Stimulated activated CD4-positive, alpha-beta T cell treated with anti-CD3 and anti-CD28 coated beads, Interleukin-4, amount 100 ng/mL, for 24 hours (primary cell): ENCODE results near the gene FAM209B.
"Not testable (repeated sequence)": the region's sequence is repeated elsewhere in the genome, so short reads cannot be mapped to it uniquely, and the experiment has no call there.

ENCODE experiments used
- DNase-seq: peaks from one replicate; pipeline ENCODE4 v3.0.0-alpha.2; 2020

The FAM209B gene

DNA sequence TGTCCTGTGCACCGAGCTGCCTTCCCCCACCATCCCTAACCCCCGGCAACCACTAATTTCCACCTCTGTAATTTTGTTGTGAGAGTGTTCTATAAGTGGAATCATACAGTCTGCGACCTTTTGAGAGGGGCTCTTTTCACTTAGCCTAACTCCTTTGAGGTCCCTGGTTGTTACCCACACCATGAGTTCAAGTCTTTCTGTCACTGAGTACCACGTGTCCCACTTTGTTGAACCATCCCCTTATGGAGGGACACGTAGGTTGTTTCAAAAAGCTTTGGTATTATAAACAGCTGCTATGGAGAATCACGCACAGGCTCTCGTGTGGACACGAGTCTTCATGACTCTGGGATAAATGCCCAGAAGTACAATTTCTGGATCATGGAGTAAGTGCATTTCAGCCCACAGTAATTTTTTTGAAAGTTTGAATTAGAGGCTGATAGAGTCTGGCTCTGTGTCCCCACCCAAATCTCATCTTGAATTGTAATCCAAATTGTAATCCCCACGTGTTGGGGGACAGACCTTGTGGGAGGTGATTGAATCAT is 9.5 kb downstream of the FAM209B start:
- DNase-seq: no peak

GRCh38 chr20:56551571-56551970 is 18.5 kb downstream of the FAM209B start:
- DNase-seq: no peak

DNA sequence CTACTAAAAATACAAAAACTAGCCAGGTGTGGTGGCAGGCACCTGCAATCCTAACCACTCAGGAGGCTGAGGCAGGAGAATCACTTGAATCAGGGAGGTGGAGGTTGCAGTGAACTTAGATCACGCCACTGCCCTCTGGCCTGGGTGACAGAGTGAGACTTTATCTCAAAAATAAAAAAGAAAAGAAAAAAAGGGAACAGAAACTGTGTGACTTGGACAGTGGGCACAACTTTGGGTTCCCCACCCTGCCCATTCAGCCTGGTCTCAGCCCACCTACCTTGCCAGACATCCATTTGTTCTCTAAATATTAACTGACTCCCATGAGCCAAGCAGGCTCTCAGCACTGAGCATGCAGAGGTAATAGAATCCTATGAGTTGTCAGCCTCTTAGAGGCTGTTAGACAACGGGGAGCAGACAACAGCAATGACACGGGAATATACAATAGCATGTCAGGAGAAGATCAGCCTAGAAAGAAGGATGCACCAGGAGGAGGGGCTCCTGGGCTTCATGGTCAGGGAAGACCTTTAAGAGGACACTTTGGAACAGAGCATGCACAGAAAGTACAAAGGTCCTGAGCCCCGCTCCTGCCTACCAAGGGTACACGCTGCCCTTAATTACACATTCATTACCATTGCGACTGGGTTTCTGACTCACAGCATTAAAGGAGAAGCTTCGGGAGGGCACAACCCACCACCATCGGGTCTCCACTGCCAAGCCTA is 20.0 kb downstream of the FAM209B start:
- no peak for DNase-seq

DNA sequence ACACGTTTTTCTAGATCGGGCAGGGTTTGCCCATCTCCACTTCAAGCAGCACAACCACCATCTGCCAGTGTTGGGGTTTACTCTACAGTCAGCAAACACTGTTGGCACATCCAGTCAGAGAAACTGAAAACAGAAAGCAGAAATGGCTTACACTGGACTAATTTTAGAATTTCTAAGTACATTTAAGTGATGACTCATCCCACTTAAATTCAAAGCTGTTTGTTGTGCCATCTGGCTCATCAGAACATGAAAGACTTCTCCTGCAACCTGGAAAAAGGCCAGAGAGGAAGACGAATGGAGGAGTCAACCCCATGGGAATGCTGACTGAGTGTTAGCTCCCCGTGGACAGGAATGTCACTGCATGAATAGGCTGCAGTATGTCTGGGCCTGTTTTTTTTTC is 21.8 kb downstream of the FAM209B start:
- DNase-seq: peak; percentile 8

- no peak for DNase-seq
These were observed 25.9 kb downstream of the FAM209B start for GRCh38 chr20:56558968-56559367.

DNA sequence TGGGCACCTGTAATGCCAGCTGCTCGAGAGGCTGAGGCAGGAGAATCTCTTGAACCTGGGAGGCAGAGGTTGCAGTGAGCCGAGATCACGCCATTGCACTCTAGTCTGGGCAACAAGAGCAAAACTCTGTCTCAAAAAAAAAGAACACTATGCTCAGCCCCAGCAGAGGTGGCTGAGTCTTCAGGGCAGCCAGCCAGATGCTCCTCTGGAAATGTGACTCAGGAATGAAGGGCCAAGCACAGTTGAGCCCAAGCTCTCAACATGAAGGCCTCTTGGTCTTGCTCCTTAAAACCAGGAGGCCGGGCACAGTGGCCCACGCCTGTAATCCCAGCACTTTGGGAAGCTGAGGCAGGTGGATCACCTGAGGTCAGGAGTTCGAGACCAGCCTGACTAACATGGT is 31.5 kb downstream of the FAM209B start:
- DNase-seq: not testable (repeated sequence)

GRCh38 chr20:56565511-56565910 is 32.5 kb downstream of the FAM209B start:
- no peak for DNase-seq

DNA sequence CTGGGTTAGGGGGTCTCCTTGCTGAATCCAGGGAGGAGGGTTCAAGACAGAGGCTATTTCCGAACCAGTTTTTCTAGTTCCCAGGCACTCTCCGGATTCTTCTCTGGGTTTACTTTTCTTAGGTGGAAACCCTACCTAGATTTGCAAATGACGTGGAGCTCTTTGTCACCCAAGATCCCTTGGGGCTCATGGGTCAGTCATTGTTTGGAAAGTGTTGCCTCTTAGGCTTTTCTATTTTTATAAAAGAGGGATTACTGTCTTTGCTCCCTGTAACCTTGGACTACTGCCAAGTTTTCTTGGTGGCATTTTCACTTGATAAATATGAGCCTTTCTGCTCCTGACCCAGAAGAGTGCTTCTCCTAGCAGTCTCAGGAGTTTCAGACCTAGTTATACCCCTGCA is 33.6 kb downstream of the FAM209B start:
- no peak for DNase-seq

DNA sequence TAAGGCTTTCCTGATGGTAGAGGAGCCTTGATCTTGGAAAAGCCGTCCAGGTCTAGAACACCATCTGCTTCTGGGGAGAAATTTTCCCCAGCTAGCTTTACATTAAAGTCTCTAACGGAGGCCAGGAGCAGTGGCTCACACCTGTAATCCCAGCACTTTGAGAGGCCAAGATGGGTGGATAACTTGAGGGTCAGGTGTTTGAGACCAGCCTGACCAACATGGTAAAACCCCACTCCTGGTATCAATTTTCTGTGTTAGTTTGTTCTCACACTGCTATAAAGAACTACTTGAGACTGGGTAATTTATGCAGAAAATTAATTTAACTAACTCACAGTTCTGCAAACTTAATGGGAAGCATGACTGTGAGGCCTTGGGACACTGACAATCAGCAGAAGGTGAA is 37.8 kb downstream of the FAM209B start:
- no peak for DNase-seq

DNA sequence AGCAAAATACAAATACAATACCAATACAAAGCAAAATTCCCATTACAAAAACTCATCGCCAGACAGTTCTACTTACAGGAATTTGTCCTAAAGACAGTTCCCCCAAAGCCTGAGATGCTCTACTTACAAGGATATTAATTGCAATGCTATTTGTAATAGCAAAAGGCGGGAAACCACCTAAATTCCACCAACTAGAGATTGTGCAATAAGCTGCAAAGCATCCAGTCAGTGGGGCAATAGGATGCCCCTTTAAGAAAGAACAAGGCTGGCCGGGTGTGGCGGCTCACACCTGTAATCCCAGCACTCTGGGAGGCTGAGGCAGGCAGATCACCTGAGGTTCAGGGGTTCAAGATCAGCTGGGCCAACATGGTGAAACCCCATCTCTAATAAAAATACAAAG is 39.1 kb downstream of the FAM209B start:
- DNase-seq: no peak

- no peak for DNase-seq
These were observed 40.9 kb downstream of the FAM209B start for GRCh38 chr20:56573986-56574385.

GRCh38 chr20:56574531-56575142 is 41.6 kb downstream of the FAM209B start:
- no peak for DNase-seq

DNA sequence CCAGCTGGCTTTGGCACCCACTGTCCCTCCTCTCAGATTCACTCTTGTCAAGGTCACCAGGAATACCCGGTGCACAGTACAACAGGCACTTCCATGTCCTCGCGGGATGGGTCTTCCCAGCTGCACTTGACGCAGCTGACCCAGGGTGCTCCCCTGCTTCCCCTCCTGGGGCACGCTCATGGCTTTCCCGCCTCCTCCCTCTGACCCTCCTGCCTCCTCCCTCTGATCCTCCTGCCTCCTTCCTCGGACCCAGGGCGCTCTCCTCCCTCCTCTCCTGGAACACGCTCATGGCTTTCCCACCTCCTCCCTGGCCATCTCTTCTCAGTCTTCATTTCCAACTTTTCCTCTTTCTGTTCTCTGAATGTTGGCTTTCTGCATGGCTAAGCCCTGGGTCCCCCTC is 42.1 kb downstream of the FAM209B start:
- DNase-seq: no peak

DNA sequence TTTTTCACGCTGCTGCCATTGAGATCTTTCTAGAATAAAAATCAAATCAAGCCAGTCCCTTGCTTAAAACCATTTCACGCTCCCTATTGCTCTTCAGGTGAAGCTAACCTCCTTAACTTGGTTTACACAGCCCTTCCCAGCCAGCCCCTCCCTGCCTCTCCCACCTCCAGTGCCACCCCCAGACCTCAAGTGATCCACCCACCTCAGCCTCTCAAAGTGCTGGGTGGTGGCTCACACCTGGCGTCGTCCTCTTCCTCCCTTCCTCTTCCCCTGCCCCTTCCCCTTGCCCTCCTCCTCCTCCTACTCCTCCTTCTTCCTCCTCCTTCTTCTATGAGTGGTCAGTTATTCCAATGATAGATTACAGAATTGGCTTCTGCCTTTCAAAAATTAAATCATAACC is 42.9 kb downstream of the FAM209B start:
- DNase-seq: no peak

GRCh38 chr20:56579301-56579710 is 46.3 kb downstream of the FAM209B start:
- no peak for DNase-seq

- no peak for DNase-seq
These were observed 47.2 kb downstream of the FAM209B start for GRCh38 chr20:56580226-56580625.

DNA sequence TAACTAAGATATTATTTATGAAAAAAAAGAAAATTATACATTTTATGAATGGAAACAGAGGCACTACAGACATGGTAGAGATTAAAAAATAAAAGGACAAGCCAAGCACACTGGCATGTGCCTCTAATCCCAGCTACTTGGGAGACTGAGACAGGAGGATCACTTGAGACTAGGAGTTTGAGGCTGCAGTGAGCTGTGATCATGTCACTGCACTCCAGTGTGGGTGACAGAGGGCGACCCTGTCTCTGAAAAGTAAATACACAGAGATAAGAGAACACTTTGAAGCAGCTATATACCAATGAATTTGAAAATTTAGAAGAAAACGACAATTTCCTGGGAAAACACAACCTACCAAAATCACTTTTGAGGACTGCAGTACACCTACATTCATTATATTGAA is 48.7 kb downstream of the FAM209B start:
- no peak for DNase-seq

GRCh38 chr20:56582542-56582941 is 49.5 kb downstream of the FAM209B start:
- DNase-seq: no peak

GRCh38 chr20:56584916-56585315 is 51.9 kb downstream of the FAM209B start:
- no peak for DNase-seq
